Prostate gland (tissue), 2 donors: ENCODE results near the gene NOVA1.

ENCODE experiments used
- CTCF ChIP-seq, 4 experiments: fragments of 200-600 bp in 2 of 4; fragments of 450-650 bp in 2 of 4; sonication (generic) in 2 of 4; IDR thresholded peaks; 1 replicate in 3 of 4; 2 replicates in 1 of 4; pipeline ENCODE4 v1.5.1; 2016 to 2019; ENCODE audit warnings: antibody characterized with exemption in 4 of 4, mild to moderate bottlenecking in 2 of 4, moderate library complexity in 2 of 4
- POLR2A ChIP-seq: fragments of 450-650 bp; IDR thresholded peaks from one replicate; pipeline ENCODE4 v1.6.1; 2016; ENCODE audit warnings: antibody characterized with exemption, mild to moderate bottlenecking

DNA sequence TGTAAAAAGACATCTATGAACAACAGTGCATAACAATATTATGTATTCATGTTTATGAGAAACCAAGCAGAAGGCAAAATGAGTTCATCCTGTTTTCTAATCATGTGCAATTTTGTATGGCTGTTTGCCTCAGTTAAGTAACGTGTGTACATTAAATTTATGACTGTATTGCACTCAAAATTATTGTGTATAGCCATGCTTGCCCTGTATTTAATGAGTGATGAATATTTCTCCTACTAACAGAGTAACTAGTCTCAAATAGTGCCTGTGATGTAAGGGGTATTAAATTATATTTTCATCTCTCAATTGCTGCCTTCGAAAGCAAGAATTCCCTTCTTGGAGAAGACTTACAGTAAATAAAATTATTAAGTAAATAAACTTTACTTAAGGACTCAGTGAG, 154.2 kb downstream of the NOVA1 start:
- TF ChIP-seq CTCF (IDR thresholded peaks at IDR 0.05) (no peak), POLR2A (no peak)
